Endodermal cell (in vitro differentiated cells): ENCODE results near the gene FADS1. TPM values are rescaled to one million over a fixed set of nuclear protein-coding genes. Genes with fewer than 3 reads are reported as not detected.

Experiments used
- DNase-seq: peaks from one replicate; pipeline ENCODE4 v3.0.0-alpha.2; 2017
- H3K27ac ChIP-seq: 2 replicates; pipeline ENCODE4 v1.5.1; 2013; ENCODE audit warnings: mild to moderate bottlenecking, low read depth, low read length, moderate library complexity
- H3K27me3 ChIP-seq: 2 replicates; pipeline ENCODE4 v1.6.1; 2013; ENCODE audit warnings: mild to moderate bottlenecking, low read length, moderate library complexity; ENCODE audit not compliant: insufficient read depth, control insufficient read depth, poor library complexity, severe bottlenecking
- H3K36me3 ChIP-seq: 2 replicates; pipeline ENCODE4 v1.7.0; 2013; ENCODE audit warnings: mild to moderate bottlenecking, low read length, moderate library complexity; ENCODE audit not compliant: control insufficient read depth, insufficient read depth
- H3K4me1 ChIP-seq: one replicate; pipeline ENCODE4 v1.7.0; 2013; ENCODE audit warnings: low read length; ENCODE audit not compliant: control insufficient read depth, insufficient read depth
- H3K4me3 ChIP-seq: 2 replicates; pipeline ENCODE4 v1.5.1; 2013; ENCODE audit warnings: mild to moderate bottlenecking, low read length, moderate library complexity
- H3K9ac ChIP-seq: 2 replicates; pipeline ENCODE4 v1.6.1; 2013; ENCODE audit warnings: mild to moderate bottlenecking, low read length, moderate library complexity; ENCODE audit not compliant: poor library complexity, severe bottlenecking; ENCODE audit errors: extremely low read depth
- H3K9me3 ChIP-seq: 2 replicates; pipeline ENCODE4 v1.6.1; 2013; ENCODE audit warnings: mild to moderate bottlenecking, low read length, moderate library complexity; ENCODE audit not compliant: control insufficient read depth
- H3K27ac Mint-ChIP-seq: 2 replicates; pipeline ENCODE4 v1.8.0; 2020; ENCODE audit warnings: mixed read lengths
- H3K27me3 Mint-ChIP-seq: 2 replicates; pipeline ENCODE4 v1.8.0; 2021; ENCODE audit warnings: mild to moderate bottlenecking, mixed read lengths; ENCODE audit not compliant: insufficient read depth
- H3K36me3 Mint-ChIP-seq: 2 replicates; pipeline ENCODE4 v1.8.0; 2020; ENCODE audit warnings: low read depth, mixed read lengths
- H3K4me1 Mint-ChIP-seq: 2 replicates; pipeline ENCODE4 v1.8.0; 2020; ENCODE audit warnings: mixed read lengths
- H3K4me3 Mint-ChIP-seq: 2 replicates; pipeline ENCODE4 v1.8.0; 2020; ENCODE audit warnings: mild to moderate bottlenecking, moderate library complexity, mixed read lengths
- H3K9me3 Mint-ChIP-seq: 2 replicates; pipeline ENCODE4 v1.8.0; 2020; ENCODE audit warnings: mild to moderate bottlenecking, mixed read lengths
- CTCF ChIP-seq: fragments of 200-600 bp; sonication (generic); conservative IDR thresholded peaks from 2 replicates; pipeline ENCODE4 v1.5.0; 2021; ENCODE audit warnings: antibody characterized with exemption, mild to moderate bottlenecking
- WGBS, 2 experiments: methylation state at CpG; one replicate each; pipeline versions ENCODE4 v1.1.5 to v1.1.7; 2013; ENCODE audit warnings: missing lambda C conversion rate in 2 of 2, mixed read lengths in 1 of 2; ENCODE audit not compliant: insufficient coverage in 1 of 2, insufficient read length in 1 of 2; 5-methylcytosine and 5-hydroxymethylcytosine counted together
- total RNA-seq, 2 donors: library from RNA; stranded (reverse); fragmentation: NEBNext Ultra II Directional in 1 of 2; extraction: Animal tissue kit (Norgen Biotek cat#: 25700) in 1 of 2; gene quantifications; 2 replicates in 1 of 2; 3 replicates in 1 of 2; pipeline ENCODE4 v1.2.1, GENCODE V29; 2021

The FADS1 gene
- total RNA-seq, 2 donors from 2014 or later, result 127 to 138 TPM

GRCh38 chr11:61769946-61770683 lies 46.7 kb downstream of the FADS1 start:
- Mint-ChIP-seq H3K4me1 (peaks cover 7% of the 10 kb centered on the region), H3K27ac (peak overlapping the region; percentile 44), H3K9me3 (no peaks in the 10 kb centered on the region), H3K36me3 (no peaks in the 10 kb centered on the region), H3K27me3 (no peaks in the 10 kb centered on the region), H3K4me3 (no peak overlapping the region)
- Histone ChIP-seq H3K36me3 (no peaks in the 10 kb centered on the region), H3K27me3 (no peaks in the 10 kb centered on the region), H3K4me1 (no peaks in the 10 kb centered on the region), H3K9ac (no peak overlapping the region), H3K27ac (no peak overlapping the region), H3K4me3 (no peak overlapping the region), H3K9me3 (no peaks in the 10 kb centered on the region)
- WGBS, 2 experiments, result 94 to 100% methylated on average over 1 to 15 of the region's 20 CpGs
- TF ChIP-seq CTCF, result no peak
- DNase-seq, result no peak

GRCh38 chr11:61769169-61769920 lies 47.5 kb downstream of the FADS1 start:
- Histone ChIP-seq H3K27ac (no peak overlapping the region), H3K9ac (no peak overlapping the region), H3K4me3 (no peak overlapping the region), H3K4me1 (no peaks in the 10 kb centered on the region), H3K27me3 (no peaks in the 10 kb centered on the region), H3K36me3 (no peaks in the 10 kb centered on the region), H3K9me3 (no peaks in the 10 kb centered on the region)
- no peak for DNase-seq
- peak; percentile 72 for TF ChIP-seq CTCF
- 83 to 89% methylated on average over 9 to 33 of the region's 33 CpGs for WGBS, 2 experiments
- Mint-ChIP-seq H3K4me3 (no peak overlapping the region), H3K36me3 (no peaks in the 10 kb centered on the region), H3K9me3 (no peaks in the 10 kb centered on the region), H3K27me3 (no peaks in the 10 kb centered on the region), H3K4me1 (peaks cover 7% of the 10 kb centered on the region), H3K27ac (peak overlapping the region; percentile 44)

- H3K27me3 Mint-ChIP-seq, result no peaks in the 10 kb centered on the region
- H3K9me3 ChIP-seq, result no peaks in the 10 kb centered on the region
- H3K27ac Mint-ChIP-seq, result peak overlapping the region; percentile 12
- 86 to 98% methylated on average over 7 to 11 of the region's 11 CpGs for WGBS, 2 experiments
- no peaks in the 10 kb centered on the region for H3K36me3 ChIP-seq
- no peak overlapping the region for H3K27ac ChIP-seq
- H3K9ac ChIP-seq, result no peak overlapping the region
- no peaks in the 10 kb centered on the region for H3K9me3 Mint-ChIP-seq
- H3K4me3 Mint-ChIP-seq, result no peak overlapping the region
- no peaks in the 10 kb centered on the region for H3K36me3 Mint-ChIP-seq
- no peak for DNase-seq
- peaks cover 7% of the 10 kb centered on the region for H3K4me1 Mint-ChIP-seq
- H3K4me1 ChIP-seq, result peaks cover 2% of the 10 kb centered on the region
- no peaks in the 10 kb centered on the region for H3K27me3 ChIP-seq
- TF ChIP-seq CTCF, result no peak
- no peak overlapping the region for H3K4me3 ChIP-seq
Observed at GRCh38 chr11:61768376-61769076, 48.3 kb downstream of the FADS1 start.
